A673 (cell line): ENCODE results near the gene NR6A1. TPM values are rescaled to one million over a fixed set of nuclear protein-coding genes. Genes with fewer than 3 reads are reported as not detected.
A peak's percentile ranks its signal among the peaks of the same experiment; 100 is the strongest.

Experiments used
- BruUV-seq: library from RNA; stranded (reverse); fragments of 400-500 nt; replicated peaks from 2 replicates; lab custom pipeline; 2021; lab: Mats Ljungman, UMichigan
- CTCF ChIA-PET: fragments of 300-600 bp; sonication (Branson Sonifier 250); formaldehyde crosslinking; loops from one replicate; lab custom pipeline; 2022; ENCODE audit warnings: antibody characterized with exemption; lab: Charles Lee
- POLR2A ChIA-PET: fragments of 300-600 bp; sonication (Branson Sonifier 250); formaldehyde crosslinking; loops from one replicate; lab custom pipeline; 2022; ENCODE audit warnings: antibody characterized with exemption; ENCODE audit not compliant: low non-redundant PET; lab: Charles Lee
- DNase-seq: peaks from one replicate; pipeline ENCODE4 v3.0.0-alpha.2; 2015; ENCODE audit warnings: low spot score
- H3K27ac ChIP-seq: fragments of 200-600 bp; sonication (generic); 2 replicates; pipeline ENCODE4 v1.5.1; 2016; ENCODE audit warnings: mixed run types, low read depth, mild to moderate bottlenecking, mixed read lengths, antibody characterized with exemption, low read length; ENCODE audit not compliant: poor library complexity, severe bottlenecking
- H3K27me3 ChIP-seq: fragments of 200-600 bp; sonication (generic); replicated peaks from 2 replicates; pipeline ENCODE4 v1.6.1; 2017; ENCODE audit warnings: mixed run types, low read depth, mild to moderate bottlenecking, mixed read lengths, antibody characterized with exemption, low read length; ENCODE audit not compliant: insufficient read depth, poor library complexity
- H3K36me3 ChIP-seq: fragments of 200-600 bp; sonication (generic); 2 replicates; pipeline ENCODE4 v1.6.1; 2016; ENCODE audit warnings: mixed run types, mild to moderate bottlenecking, mixed read lengths, antibody characterized with exemption, low read length; ENCODE audit not compliant: insufficient read depth, poor library complexity, severe bottlenecking
- H3K4me1 ChIP-seq: fragments of 200-600 bp; sonication (generic); 2 replicates; pipeline ENCODE4 v1.6.1; 2017; ENCODE audit warnings: mixed run types, mild to moderate bottlenecking, mixed read lengths, antibody characterized with exemption, low read length; ENCODE audit not compliant: insufficient read depth, poor library complexity, severe bottlenecking
- H3K4me3 ChIP-seq: fragments of 200-600 bp; sonication (generic); 2 replicates; pipeline ENCODE4 v1.5.1; 2016; ENCODE audit warnings: low read depth, mixed run types, mild to moderate bottlenecking, mixed read lengths, low read length; ENCODE audit not compliant: poor library complexity, severe bottlenecking
- H3K9me3 ChIP-seq: fragments of 200-600 bp; sonication (generic); 2 replicates; pipeline ENCODE4 v1.6.1; 2016; ENCODE audit warnings: mixed run types, low read depth, mild to moderate bottlenecking, mixed read lengths, antibody characterized with exemption, low read length; ENCODE audit not compliant: poor library complexity, severe bottlenecking
- EZH2 ChIP-seq: fragments of 200-600 bp; sonication (generic); IDR thresholded peaks from 2 replicates; pipeline ENCODE4 v1.6.1; 2017; ENCODE audit warnings: borderline replicate concordance, low read depth, mild to moderate bottlenecking, mixed read lengths, antibody characterized with exemption, low read length; ENCODE audit not compliant: poor library complexity, severe bottlenecking
- intact Hi-C: fragments of 100-400 bp; cut with micrococcal nuclease; formaldehyde crosslinking; loops from one replicate; pipeline ENCODE4 v1.10.0; 2022; ENCODE audit not compliant: unreplicated experiment
- total RNA-seq: library from RNA; stranded (reverse); gene quantifications from 2 replicates; pipeline ENCODE4 v1.2.3, GENCODE V29; 2021
- TF ChIP-seq, protein P1 (sequence below): fragments of 300-800, 200-600 bp; sonication (generic); conservative IDR thresholded peaks from 2 replicates; pipeline ENCODE4 v1.5.1; 2017; ENCODE audit warnings: low read depth, mild to moderate bottlenecking, antibody characterized with exemption, low read length, moderate library complexity, mixed read lengths

Gene NR6A1
- total RNA-seq, 1 experiment from 2014 or later: 5.3 TPM

DNA sequence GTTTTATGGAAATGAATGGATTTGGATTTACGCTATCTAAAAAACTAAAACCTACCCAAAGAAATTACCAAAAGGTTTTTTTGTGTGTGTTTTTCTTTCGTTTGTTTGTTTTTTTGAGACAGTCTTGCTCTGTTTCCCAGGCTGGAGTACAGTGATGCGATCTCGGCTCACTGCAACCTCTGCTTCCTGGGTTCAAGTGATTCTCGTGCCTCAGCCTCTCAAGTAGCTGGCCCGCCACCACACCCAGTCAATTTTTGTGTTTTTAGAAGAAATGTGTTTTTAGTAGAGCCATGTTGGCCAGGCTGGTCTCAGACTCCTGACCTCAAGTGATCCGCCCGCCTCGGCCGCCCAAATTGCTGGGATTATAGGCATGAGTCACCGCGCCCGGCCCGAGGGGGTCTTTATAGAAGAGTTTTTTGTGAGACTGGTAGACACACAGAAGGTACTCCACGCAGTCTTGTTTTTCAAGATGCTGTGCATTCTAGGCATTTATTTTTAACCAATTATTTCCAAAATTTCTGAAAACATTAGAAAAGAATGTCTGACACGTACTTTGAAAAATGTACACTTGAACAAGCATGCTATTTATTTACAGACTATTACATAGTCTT, 75.7 kb downstream of the NR6A1 start:
- no TSS peak for BruUV-seq
- intact Hi-C loops: no loop called here
- no peak for DNase-seq
- H3K4me1 ChIP-seq: peaks cover 31% of the 10 kb centered on the region
- no peaks in the 10 kb centered on the region for H3K27me3 ChIP-seq
- TF ChIP-seq, protein P1, sequence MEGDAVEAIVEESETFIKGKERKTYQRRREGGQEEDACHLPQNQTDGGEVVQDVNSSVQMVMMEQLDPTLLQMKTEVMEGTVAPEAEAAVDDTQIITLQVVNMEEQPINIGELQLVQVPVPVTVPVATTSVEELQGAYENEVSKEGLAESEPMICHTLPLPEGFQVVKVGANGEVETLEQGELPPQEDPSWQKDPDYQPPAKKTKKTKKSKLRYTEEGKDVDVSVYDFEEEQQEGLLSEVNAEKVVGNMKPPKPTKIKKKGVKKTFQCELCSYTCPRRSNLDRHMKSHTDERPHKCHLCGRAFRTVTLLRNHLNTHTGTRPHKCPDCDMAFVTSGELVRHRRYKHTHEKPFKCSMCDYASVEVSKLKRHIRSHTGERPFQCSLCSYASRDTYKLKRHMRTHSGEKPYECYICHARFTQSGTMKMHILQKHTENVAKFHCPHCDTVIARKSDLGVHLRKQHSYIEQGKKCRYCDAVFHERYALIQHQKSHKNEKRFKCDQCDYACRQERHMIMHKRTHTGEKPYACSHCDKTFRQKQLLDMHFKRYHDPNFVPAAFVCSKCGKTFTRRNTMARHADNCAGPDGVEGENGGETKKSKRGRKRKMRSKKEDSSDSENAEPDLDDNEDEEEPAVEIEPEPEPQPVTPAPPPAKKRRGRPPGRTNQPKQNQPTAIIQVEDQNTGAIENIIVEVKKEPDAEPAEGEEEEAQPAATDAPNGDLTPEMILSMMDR: no peak
- TF ChIP-seq EZH2: no peak
- ChIA-PET CTCF (no interaction called here), POLR2A (no interaction called here)
- no peaks in the 10 kb centered on the region for H3K9me3 ChIP-seq
- no peaks in the 10 kb centered on the region for H3K36me3 ChIP-seq
- no peak overlapping the region for H3K4me3 ChIP-seq
- peak overlapping the region; percentile 8 for H3K27ac ChIP-seq

DNA sequence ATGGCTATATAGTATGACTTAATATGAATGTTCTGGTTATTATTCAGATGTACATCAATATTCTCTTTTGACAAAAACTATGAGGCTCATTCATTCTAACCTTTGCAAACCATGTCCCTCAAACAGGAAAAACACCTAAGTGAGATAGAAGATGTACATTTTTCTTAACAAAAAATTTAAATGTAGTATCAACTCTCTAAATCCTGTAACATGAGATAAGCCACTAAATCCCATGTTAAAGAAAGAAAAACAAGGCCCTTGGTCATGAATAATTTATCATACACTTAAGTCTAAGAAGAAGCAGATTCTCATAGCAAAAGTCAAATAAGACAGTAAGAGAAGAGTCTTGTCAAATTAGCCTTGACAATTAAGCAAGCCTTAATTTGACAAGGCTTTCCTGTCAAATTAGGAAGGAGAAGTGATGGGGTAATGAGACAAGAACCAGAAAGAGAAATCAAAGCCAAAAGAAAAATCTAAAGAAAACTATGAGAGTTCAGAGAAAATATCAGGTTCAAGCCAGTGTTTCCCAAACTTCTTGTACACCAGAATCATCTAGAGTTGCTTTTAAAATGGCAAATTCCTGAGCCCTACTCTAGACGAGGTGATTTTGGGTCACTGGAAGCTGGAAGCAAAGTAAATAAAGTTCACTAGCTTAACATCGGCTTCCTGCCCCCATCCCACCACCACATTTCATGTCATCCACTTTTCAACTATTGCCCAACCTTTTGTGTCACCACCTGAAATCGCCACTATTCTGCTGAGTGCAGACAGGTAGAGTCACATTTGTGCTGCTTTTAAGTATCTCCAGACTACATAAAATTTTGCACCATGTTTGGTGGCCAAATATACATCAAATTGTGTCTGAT, 76.5 kb downstream of the NR6A1 start:
- no TSS peak for BruUV-seq
- ChIA-PET POLR2A (no interaction called here), CTCF (no interaction called here)
- Histone ChIP-seq H3K36me3 (no peaks in the 10 kb centered on the region), H3K27ac (peak overlapping the region; percentile 8), H3K27me3 (no peaks in the 10 kb centered on the region), H3K4me1 (peaks cover 29% of the 10 kb centered on the region), H3K9me3 (no peaks in the 10 kb centered on the region), H3K4me3 (no peak overlapping the region)
- DNase-seq: peak; percentile 44
- no peak for TF ChIP-seq EZH2
- TF ChIP-seq, protein P1: no peak
- intact Hi-C loops: no loop called here

DNA sequence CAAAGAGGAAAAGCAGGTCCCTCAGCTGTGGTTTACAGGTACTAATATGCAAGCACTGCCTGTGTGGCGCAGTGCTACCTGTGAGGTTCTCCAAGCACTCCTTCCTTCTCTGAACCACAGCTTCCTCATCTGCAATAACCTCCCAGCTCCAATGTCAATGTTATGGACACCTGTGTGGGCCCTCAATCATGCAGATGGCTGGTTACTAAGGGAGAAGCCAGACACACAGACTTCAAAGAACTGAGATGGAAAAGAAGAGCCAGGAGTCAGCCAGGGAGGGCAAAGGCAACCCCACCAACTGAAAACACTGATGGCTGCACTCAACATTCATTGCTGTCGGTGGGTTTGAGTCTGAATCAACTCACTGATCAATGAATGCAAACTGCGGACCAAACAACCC, 77.7 kb downstream of the NR6A1 start:
- intact Hi-C loops: no loop called here
- no peak overlapping the region for H3K27ac ChIP-seq
- no peaks in the 10 kb centered on the region for H3K36me3 ChIP-seq
- peaks cover 27% of the 10 kb centered on the region for H3K4me1 ChIP-seq
- no peak for TF ChIP-seq EZH2
- TF ChIP-seq, protein P1: no peak
- H3K4me3 ChIP-seq: no peak overlapping the region
- H3K27me3 ChIP-seq: no peaks in the 10 kb centered on the region
- POLR2A ChIA-PET: no interaction called here
- no peaks in the 10 kb centered on the region for H3K9me3 ChIP-seq
- no TSS peak for BruUV-seq
- CTCF ChIA-PET: interaction anchor here (0.6 kb wide), 1 partner anchor 77 kb away, joined by 4 read pairs; no protein-coding TSS in a partner anchor
- no peak for DNase-seq
